ENCODE data around the gene CFAP57. TPM values are rescaled to one million over a fixed set of nuclear protein-coding genes. Genes with fewer than 3 reads are reported as not detected.

CFAP57 gene
- total and polyA plus RNA-seq, 2 of the 4 experiments (the other 2 are of a cell fraction): 0.29 to 0.36 TPM

- dilution Hi-C loops (cut with HindIII; ENCODE audit: low sequenced_read_pairs, unreplicated experiment) (no loop called here), intact Hi-C loops (cut with micrococcal nuclease) (no loop called here), in situ Hi-C loops (cut with MboI; ENCODE audit: low sequenced_read_pairs) (no loop called here)
- H3K56ac ChIP-seq (ENCODE audit: extremely low read depth, insufficient read depth, low read length): no peak overlapping the region
- TF ChIP-seq SMC3 (IDR thresholded peaks at IDR 0.05; ENCODE audit: low read depth, low read length): no peak
- no peak for TF ChIP-seq ELK1 (IDR thresholded peaks at IDR 0.05; ENCODE audit: borderline replicate concordance, low read depth, low read length)
- no peak for TF ChIP-seq BHLHE40 (IDR thresholded peaks at IDR 0.05; ENCODE audit: low read depth, low read length)
- no peak for TF ChIP-seq FOS (IDR thresholded peaks at IDR 0.05; ENCODE audit: low read depth, low read length)
- TF ChIP-seq CHD1 (IDR thresholded peaks at IDR 0.05; ENCODE audit: low read depth, low read length): no peak
- no peak for TF ChIP-seq MAFK (IDR thresholded peaks at IDR 0.05; ENCODE audit: low read depth, low read length)
- ATAC-seq (ENCODE audit: low read depth): no peak
- no peak overlapping the region for H4K91ac ChIP-seq (ENCODE audit: insufficient read depth, low read depth, low read length)
- no peak overlapping the region for H3K14ac ChIP-seq (replicated peaks; ENCODE audit: low read depth, low read length)
- H3K27ac ChIP-seq (ENCODE audit: insufficient read depth, low read length): no peak overlapping the region
- peak overlapping the region; percentile 29 for H2AFZ ChIP-seq (replicated peaks; ENCODE audit: low read length, poor library complexity)
- BruUV-seq (replicated peaks): no TSS peak
- H2BK15ac ChIP-seq (ENCODE audit: low read depth, low read length): no peak overlapping the region
- H3K4me2 ChIP-seq (ENCODE audit: low read depth, low read length): no peak overlapping the region
- no peaks in the 10 kb centered on the region for H3K79me1 ChIP-seq (ENCODE audit: low read depth in 1 of 2, low read length in 2 of 2)
- H4K8ac ChIP-seq (ENCODE audit: low read depth in 2 of 2, low read length in 2 of 2): no peak overlapping the region
- H2AK5ac ChIP-seq (ENCODE audit: low read depth, low read length): no peak overlapping the region
- H3K4ac ChIP-seq (ENCODE audit: low read depth, low read length): no peak overlapping the region
- H3K36me3 ChIP-seq (ENCODE audit: control insufficient read depth, insufficient read depth, low read length): no peaks in the 10 kb centered on the region
- H3K4me3 ChIP-seq (ENCODE audit: insufficient read depth, low read depth, low read length): no peak overlapping the region
- ChIA-PET POLR2A (ENCODE audit: unreplicated experiment) (no interaction called here), CTCF (no interaction called here)
- H2BK20ac ChIP-seq (ENCODE audit: low read depth, low read length): no peak overlapping the region
- H4K5ac ChIP-seq (ENCODE audit: low read depth, low read length): no peak overlapping the region
- no peak overlapping the region for H3K23ac ChIP-seq (ENCODE audit: low read depth, low read length)
- no peaks in the 10 kb centered on the region for H3K9me3 ChIP-seq (ENCODE audit: control insufficient read depth, insufficient read depth, low read length)
- H4K20me1 ChIP-seq (ENCODE audit: insufficient read depth, low read length): no peaks in the 10 kb centered on the region
- H3K9ac ChIP-seq (ENCODE audit: low read depth, low read length): no peak overlapping the region
- peaks cover 34% of the 10 kb centered on the region for H3K27me3 ChIP-seq (ENCODE audit: control insufficient read depth, insufficient read depth, low read length)
- WGBS, 2 experiments (ENCODE audit: extremely low coverage in 2 of 2, insufficient read length in 1 of 2): no CpG with 5 or more reads among the region's 12 CpGs
- no peaks in the 10 kb centered on the region for H3K4me1 ChIP-seq (ENCODE audit: control insufficient read depth, insufficient read depth, low read length)
- no peaks in the 10 kb centered on the region for H3K9me1 ChIP-seq (ENCODE audit: insufficient read depth, low read length)
- DNase-seq: no peak
- no peak overlapping the region for H2BK120ac ChIP-seq (ENCODE audit: low read depth, low read length)
- H2AK9ac ChIP-seq (replicated peaks; ENCODE audit: low read depth, low read length, poor library complexity): no peak overlapping the region
- H2BK5ac ChIP-seq (ENCODE audit: low read depth, low read length, poor library complexity, severe bottlenecking): no peak overlapping the region
- no peak overlapping the region for H3K18ac ChIP-seq (ENCODE audit: low read depth, low read length)
Observed at GRCh38 chr1:43284546-43285110, 112.5 kb downstream of the CFAP57 start.

Measured in IMR-90 (cell line).